GM19455 (cell line): ENCODE data around the gene LRRIQ4.
A peak's percentile ranks its signal among the peaks of the same experiment; 100 is the strongest.

Source experiments
- ATAC-seq: cut with Tn5 transposase; IDR thresholded peaks from one replicate; pipeline ENCODE4 v1.9.1; 2021; ENCODE audit not compliant: unreplicated experiment

The LRRIQ4 gene

DNA sequence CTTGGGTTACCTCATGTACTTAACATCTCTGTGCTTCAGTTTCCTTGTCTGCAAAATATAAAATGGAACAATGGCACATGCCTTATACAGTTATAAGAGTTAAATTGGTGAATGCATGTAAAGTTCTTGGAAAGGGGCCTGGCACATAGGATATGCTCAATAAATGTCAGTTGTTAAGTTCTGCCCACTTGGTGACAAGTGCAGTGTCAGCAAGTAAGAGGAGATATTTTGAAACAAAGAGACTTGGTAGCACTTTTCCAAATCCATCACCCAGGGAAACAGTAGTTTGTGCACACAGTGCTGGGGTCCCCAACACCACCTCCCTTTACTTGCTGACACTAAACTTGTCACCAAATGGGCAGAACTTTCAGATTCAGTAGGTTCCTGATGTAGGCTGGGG is 37.9 kb downstream of the LRRIQ4 start:
- no peak for ATAC-seq

GRCh38 chr3:169855514-169855913 is 42.8 kb downstream of the LRRIQ4 start:
- no peak for ATAC-seq

- no peak for ATAC-seq
Observed at GRCh38 chr3:169857811-169858210, 45.1 kb downstream of the LRRIQ4 start.

- ATAC-seq: no peak
Observed at GRCh38 chr3:169861871-169862270, 49.2 kb downstream of the LRRIQ4 start.

GRCh38 chr3:169863458-169863899 is 50.8 kb downstream of the LRRIQ4 start:
- ATAC-seq: peak; percentile 73

GRCh38 chr3:169864270-169864669 is 51.6 kb downstream of the LRRIQ4 start:
- ATAC-seq: no peak

GRCh38 chr3:169865176-169865767 is 52.6 kb downstream of the LRRIQ4 start:
- no peak for ATAC-seq

DNA sequence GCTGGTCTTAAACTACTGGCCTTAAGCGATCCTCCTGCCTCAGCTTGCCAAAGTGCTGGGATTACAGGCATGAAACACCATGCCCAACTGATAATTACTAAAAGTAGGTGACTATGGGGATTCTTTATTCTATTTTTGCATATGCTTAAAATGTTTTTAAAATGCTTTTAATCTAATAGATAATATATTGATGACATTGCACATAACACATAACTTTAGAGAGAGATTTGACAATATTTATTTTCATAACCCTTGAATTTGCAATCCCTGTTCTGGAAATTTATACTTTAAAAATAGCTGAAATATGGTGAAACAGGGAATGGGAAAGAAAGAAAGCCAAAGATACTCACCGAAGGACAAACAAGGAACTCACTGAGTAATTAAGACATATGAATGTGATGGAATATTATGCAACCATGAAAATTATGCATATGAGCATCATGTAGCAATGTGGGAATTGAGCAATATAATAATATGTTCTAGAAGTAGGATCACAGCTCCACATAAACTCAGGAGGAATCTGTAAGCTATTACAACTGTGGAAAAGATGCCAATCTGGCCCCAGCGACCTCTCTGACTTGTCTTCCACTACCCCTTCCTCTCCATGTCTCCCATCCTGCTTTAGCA is 55.0 kb downstream of the LRRIQ4 start:
- no peak for ATAC-seq

- no peak for ATAC-seq
Observed at GRCh38 chr3:169868369-169868768, 55.7 kb downstream of the LRRIQ4 start.

DNA sequence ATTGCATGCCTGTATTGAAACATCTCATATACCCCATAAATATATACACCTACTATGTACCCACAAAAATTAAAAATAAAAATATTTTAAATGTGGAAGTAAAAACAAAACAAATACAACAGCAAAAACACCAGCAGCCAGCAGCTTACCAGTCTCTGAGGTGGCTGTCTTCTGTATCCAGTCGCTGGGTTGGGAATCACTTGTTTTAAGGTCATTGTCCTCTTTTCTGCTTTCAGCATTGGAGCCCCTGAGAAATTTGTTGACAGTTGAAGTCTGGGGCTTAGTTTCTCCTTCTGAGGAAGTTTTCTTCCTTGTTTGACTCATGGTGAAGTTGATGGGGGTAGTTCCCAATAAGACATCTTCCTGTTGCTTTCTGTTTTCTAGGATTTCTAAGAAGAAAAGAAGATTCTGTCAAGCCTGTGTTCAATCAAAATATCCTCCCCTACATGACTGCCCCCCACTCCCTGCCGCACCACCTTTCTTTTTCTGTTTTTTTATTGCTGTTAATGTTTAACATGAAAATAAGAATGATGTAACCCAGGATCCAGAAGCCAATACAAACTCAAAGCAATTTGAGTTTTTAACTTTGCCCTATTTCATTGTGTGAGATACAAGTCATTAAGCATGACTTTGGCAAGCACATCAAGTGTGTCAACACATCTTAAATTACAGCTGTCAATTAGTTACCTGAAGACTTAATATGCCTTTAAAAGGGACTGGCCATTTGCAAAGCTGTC is 57.0 kb downstream of the LRRIQ4 start, which contains the start of gene LRRC31:
Gene LRRC31, minus strand, starts transcription at position 452 of the 737 bp plus-strand sequence. Its CDS starts 128 bp downstream, at position 324.
- no peak for ATAC-seq

DNA sequence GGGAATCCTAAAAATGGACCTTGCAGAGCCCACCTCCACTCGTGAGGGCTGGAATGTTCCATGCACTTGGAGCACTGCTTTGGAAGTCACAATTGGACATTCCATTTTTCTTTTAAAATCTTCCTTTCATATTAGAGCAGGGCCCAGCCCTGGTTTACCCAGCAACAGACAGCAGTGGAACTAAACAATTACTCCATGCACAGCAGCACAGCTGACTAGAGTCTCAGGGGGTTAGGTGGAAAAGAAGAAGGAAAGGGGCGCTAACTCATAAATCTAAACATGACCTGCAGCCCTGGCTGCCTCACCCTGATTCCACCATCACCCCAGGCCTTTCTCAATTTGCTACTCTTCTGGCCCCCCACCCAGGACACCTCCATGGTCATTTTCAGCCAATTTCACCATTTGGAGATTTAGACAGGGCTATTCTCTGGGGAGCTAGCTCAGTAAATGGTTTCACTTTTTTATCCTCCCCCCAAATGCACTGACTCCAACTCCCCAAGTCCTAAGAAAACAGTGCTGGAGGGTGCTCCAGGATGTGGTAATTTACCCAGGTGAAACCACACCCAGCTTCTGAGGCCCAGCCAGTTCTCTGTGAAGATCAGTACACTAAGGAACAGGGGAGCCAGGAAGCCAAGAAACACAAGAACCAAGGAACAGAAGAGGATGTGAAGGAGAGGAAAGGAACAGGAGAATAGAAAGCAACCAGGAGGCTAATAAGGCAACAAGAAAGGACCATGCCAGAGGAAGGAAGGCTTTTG is 58.6 kb downstream of the LRRIQ4 start:
- no peak for ATAC-seq

GRCh38 chr3:169879013-169879557 is 66.4 kb downstream of the LRRIQ4 start:
- no peak for ATAC-seq

DNA sequence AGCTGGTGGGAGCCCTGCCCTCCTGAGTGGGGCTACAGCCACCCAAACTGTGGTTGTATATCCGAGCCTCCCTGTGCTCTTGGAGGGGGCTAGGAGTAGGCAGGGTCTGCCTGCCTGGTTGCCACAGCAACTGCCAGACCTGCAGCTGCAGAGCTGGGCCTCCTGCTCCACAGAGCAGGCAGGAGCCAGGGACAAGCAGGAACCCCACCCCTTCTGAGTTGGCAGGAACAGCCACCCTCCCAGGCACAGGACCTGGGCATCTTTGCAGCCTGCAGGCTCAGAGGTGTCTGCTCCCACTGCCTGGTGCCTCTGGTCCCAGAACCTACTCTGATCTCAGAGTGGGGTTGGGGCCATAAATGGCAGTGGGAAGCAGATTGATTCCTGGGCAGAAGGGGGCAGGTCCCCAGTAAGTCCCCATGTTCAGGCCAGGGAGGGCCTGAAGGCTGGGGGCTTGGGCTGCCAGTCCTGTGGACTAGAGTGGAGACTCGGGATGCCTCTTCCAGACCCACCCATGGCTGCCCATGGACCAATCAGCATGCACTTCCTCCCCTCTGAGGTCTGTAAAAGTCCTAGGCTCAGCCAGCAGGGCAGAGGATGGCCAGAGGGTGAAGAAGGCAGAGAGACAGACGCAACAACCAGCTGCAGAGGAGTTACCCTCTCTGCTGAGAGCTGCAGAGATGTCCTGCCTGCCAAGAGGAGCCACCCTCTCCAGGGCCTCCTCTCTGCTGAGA is 67.3 kb downstream of the LRRIQ4 start:
- ATAC-seq: no peak

DNA sequence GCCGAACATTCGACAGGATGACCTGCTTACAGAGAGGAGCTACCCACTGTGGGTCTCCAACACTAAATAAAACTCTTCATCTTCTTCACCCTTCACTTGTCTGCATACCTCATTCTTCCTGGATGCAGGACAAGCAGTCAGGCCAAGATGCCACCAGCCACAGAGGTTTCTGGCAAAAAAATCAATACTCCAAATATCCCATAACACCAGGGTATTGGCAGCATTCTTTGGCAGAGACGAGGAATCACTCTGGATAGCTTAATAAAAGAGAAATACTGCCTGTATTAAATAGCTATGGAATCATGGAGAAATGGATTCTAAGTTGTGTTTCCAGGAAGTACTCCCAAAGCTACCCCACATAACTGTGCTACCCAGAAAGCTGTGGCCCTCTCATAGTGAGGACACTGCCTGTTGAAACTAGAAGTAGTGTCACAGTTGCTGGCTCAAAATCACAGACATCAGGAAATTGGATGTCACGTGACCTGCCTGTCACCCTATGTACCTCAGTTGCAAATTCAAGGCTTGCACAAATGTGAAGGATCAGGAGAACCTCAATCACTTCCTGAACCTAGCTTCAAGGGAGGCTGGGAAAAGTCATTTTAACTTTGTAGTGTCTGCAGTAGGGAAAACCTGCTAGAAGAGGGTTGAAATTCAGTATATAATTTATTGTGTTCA is 68.0 kb downstream of the LRRIQ4 start:
- no peak for ATAC-seq

GRCh38 chr3:169886671-169887070 is 74.0 kb downstream of the LRRIQ4 start:
- no peak for ATAC-seq
